CD4-positive, alpha-beta memory T cell (primary cell): ENCODE results near the gene CDH5. TPM values are rescaled to one million over a fixed set of nuclear protein-coding genes. Genes with fewer than 3 reads are reported as not detected.

Experiments used
- CTCF ChIA-PET: fragments of 350-600 bp; sonication (Branson Sonifier 250); formaldehyde crosslinking; loops from one replicate; lab custom pipeline; 2021; ENCODE audit warnings: inconsistent platforms; ENCODE audit not compliant: partially characterized antibody; lab: Charles Lee
- POLR2A ChIA-PET: fragments of 350-600 bp; sonication (Branson Sonifier 250); formaldehyde crosslinking; loops from one replicate; lab custom pipeline; 2021; ENCODE audit not compliant: partially characterized antibody; lab: Charles Lee
- DNase-seq, 5 donors: peaks; one replicate each; pipeline versions ENCODE4 v3.0.0 to v3.0.0-alpha.2; 2020 to 2022; ENCODE audit warnings: mixed read lengths in 1 of 5
- H3K27ac ChIP-seq: one replicate; pipeline ENCODE4 v1.7.0; 2013; ENCODE audit warnings: low read depth, low read length
- H3K27me3 ChIP-seq: 2 replicates; pipeline ENCODE4 v1.7.0; 2013; ENCODE audit warnings: mild to moderate bottlenecking, low read length, moderate library complexity; ENCODE audit not compliant: insufficient read depth
- H3K36me3 ChIP-seq: 2 replicates; pipeline ENCODE4 v1.7.0; 2013; ENCODE audit warnings: mild to moderate bottlenecking, low read length, moderate library complexity; ENCODE audit not compliant: insufficient read depth
- H3K4me1 ChIP-seq: 2 replicates; pipeline ENCODE4 v1.7.0; 2013; ENCODE audit warnings: mild to moderate bottlenecking, low read length, moderate library complexity; ENCODE audit not compliant: insufficient read depth
- H3K4me3 ChIP-seq, 2 donors: one replicate each; pipeline ENCODE4 v1.7.0; 2013; ENCODE audit warnings: low read length in 2 of 2, mild to moderate bottlenecking in 1 of 2
- H3K9me3 ChIP-seq, 2 donors: one replicate each; pipeline ENCODE4 v1.7.0; 2013; ENCODE audit warnings: low read length in 2 of 2, control low read depth in 1 of 2; ENCODE audit not compliant: control insufficient read depth in 1 of 2
- H3K27ac Mint-ChIP-seq, 7 donors: one replicate each; pipeline ENCODE4 v1.8.0; 2020 to 2021; ENCODE audit warnings: mixed read lengths in 7 of 7, mild to moderate bottlenecking in 6 of 7, inconsistent platforms in 3 of 7, moderate library complexity in 3 of 7
- H3K27me3 Mint-ChIP-seq, 2 donors: one replicate each; pipeline ENCODE4 v1.8.0; 2020 to 2021; ENCODE audit warnings: mixed read lengths in 2 of 2
- H3K36me3 Mint-ChIP-seq, 2 donors: one replicate each; pipeline ENCODE4 v1.8.0; 2020 to 2021; ENCODE audit warnings: mixed read lengths in 2 of 2, inconsistent platforms in 1 of 2, mild to moderate bottlenecking in 1 of 2
- H3K4me1 Mint-ChIP-seq, 4 donors: one replicate each; pipeline ENCODE4 v1.8.0; 2020 to 2021; ENCODE audit warnings: mixed read lengths in 4 of 4, mild to moderate bottlenecking in 1 of 4
- H3K4me3 Mint-ChIP-seq, 8 donors: one replicate each; pipeline ENCODE4 v1.8.0; 2020 to 2021; ENCODE audit warnings: mixed read lengths in 8 of 8, mild to moderate bottlenecking in 7 of 8, moderate library complexity in 6 of 8, inconsistent platforms in 3 of 8
- H3K9me3 Mint-ChIP-seq, 8 donors: one replicate each; pipeline ENCODE4 v1.8.0; 2020 to 2021; ENCODE audit warnings: mixed read lengths in 8 of 8, mild to moderate bottlenecking in 5 of 8, inconsistent platforms in 3 of 8, moderate library complexity in 1 of 8
- intact Hi-C: fragments of 100-400 bp; cut with micrococcal nuclease; formaldehyde crosslinking; loops from one replicate; pipeline ENCODE4 v1.15.1; 2023
- polyA plus RNA-seq, 2 donors: library from polyadenylated mRNA; unstranded; fragments of 300-500 nt; fragmentation: Illumina TruSeq; gene quantifications; one replicate each; pipeline ENCODE4 v1.2.3, GENCODE V29; 2021
- total RNA-seq, 2 experiments: library from RNA; stranded (reverse); gene quantifications; one replicate each; pipeline ENCODE4 v1.2.3, GENCODE V29; 2021

The CDH5 gene
- total and polyA plus RNA-seq, 4 experiments from 2014 or later, result not detected

- Mint-ChIP-seq H3K27ac (peak overlapping the region in 2 of 7 donors; percentile 20 to 61), H3K27me3 (peaks cover 2% of the 10 kb centered on the region in 2 donors), H3K9me3 (peaks cover 0 to 6% (median 0%) of the 10 kb centered on the region in 8 donors), H3K36me3 (no peaks in the 10 kb centered on the region), H3K4me1 (peaks cover 0 to 2% (median 0%) of the 10 kb centered on the region in 4 donors), H3K4me3 (no peak overlapping the region)
- H3K4me1 ChIP-seq, result no peaks in the 10 kb centered on the region
- H3K9me3 ChIP-seq, result no peaks in the 10 kb centered on the region
- CTCF ChIA-PET, result no interaction called here
- H3K4me3 ChIP-seq, result no peak overlapping the region
- H3K27me3 ChIP-seq, result no peaks in the 10 kb centered on the region
- no peak overlapping the region for H3K27ac ChIP-seq
- intact Hi-C loops, result no loop called here
- POLR2A ChIA-PET, result no interaction called here
- H3K36me3 ChIP-seq, result no peaks in the 10 kb centered on the region
- no peak for DNase-seq
Measured at GRCh38 chr16:66380421-66380820, 13.9 kb downstream of the CDH5 start.

- H3K4me3 ChIP-seq, result no peak overlapping the region
- no peaks in the 10 kb centered on the region for H3K9me3 ChIP-seq
- CTCF ChIA-PET, result interaction anchor here (1.5 kb wide), 1 partner anchor 24 kb away, joined by 5 read pairs; no protein-coding TSS in a partner anchor
- H3K27me3 Mint-ChIP-seq, result peaks cover 0 to 2% of the 10 kb centered on the region in 2 donors
- no peak overlapping the region for H3K4me3 Mint-ChIP-seq
- POLR2A ChIA-PET, result no interaction called here
- H3K9me3 Mint-ChIP-seq, result peaks cover 0 to 6% (median 0%) of the 10 kb centered on the region in 8 donors
- no peaks in the 10 kb centered on the region for H3K36me3 Mint-ChIP-seq
- H3K4me1 ChIP-seq, result no peaks in the 10 kb centered on the region
- no peak for DNase-seq
- H3K36me3 ChIP-seq, result no peaks in the 10 kb centered on the region
- H3K4me1 Mint-ChIP-seq, result peaks cover 0 to 2% (median 0%) of the 10 kb centered on the region in 4 donors
- H3K27ac ChIP-seq, result no peak overlapping the region
- no peaks in the 10 kb centered on the region for H3K27me3 ChIP-seq
- intact Hi-C loops, result no loop called here
- no peak overlapping the region for H3K27ac Mint-ChIP-seq
Measured at GRCh38 chr16:66381585-66382170, 15.2 kb downstream of the CDH5 start.

- Mint-ChIP-seq H3K36me3 (no peaks in the 10 kb centered on the region), H3K27ac (no peak overlapping the region)
- CTCF ChIA-PET, result interaction anchor here (1.5 kb wide), 1 partner anchor 24 kb away, joined by 5 read pairs; no protein-coding TSS in a partner anchor
Measured at GRCh38 chr16:66382171-66382965, 15.9 kb downstream of the CDH5 start.

GRCh38 chr16:66382966-66383299, 16.4 kb downstream of the CDH5 start:
- no peaks in the 10 kb centered on the region for H3K36me3 Mint-ChIP-seq
- CTCF ChIA-PET, result no interaction called here

More at GRCh38 chr16:66382171-66382965, 15.9 kb downstream of the CDH5 start:
- peaks cover 0 to 2% (median 0%) of the 10 kb centered on the region in 4 donors for H3K4me1 Mint-ChIP-seq
- intact Hi-C loops, result no loop called here
- H3K27me3 Mint-ChIP-seq, result peaks cover 0 to 5% of the 10 kb centered on the region in 2 donors
- no peak for DNase-seq
- H3K9me3 Mint-ChIP-seq, result peaks cover 0 to 6% (median 0%) of the 10 kb centered on the region in 8 donors
- no peak overlapping the region for H3K27ac ChIP-seq
- POLR2A ChIA-PET, result no interaction called here
- H3K4me1 ChIP-seq, result no peaks in the 10 kb centered on the region
- H3K4me3 Mint-ChIP-seq, result no peak overlapping the region
- no peak overlapping the region for H3K4me3 ChIP-seq
- no peaks in the 10 kb centered on the region for H3K27me3 ChIP-seq
- H3K9me3 ChIP-seq, result no peaks in the 10 kb centered on the region
- H3K36me3 ChIP-seq, result no peaks in the 10 kb centered on the region

GRCh38 chr16:66383551-66383950, 17.1 kb downstream of the CDH5 start:
- no peak for DNase-seq
- no peak overlapping the region for H3K27ac Mint-ChIP-seq
- H3K9me3 ChIP-seq, result no peaks in the 10 kb centered on the region
- CTCF ChIA-PET, result no interaction called here
- H3K4me1 Mint-ChIP-seq, result peaks cover 0 to 2% (median 0%) of the 10 kb centered on the region in 4 donors
- POLR2A ChIA-PET, result no interaction called here
- H3K27me3 Mint-ChIP-seq, result peaks cover 0 to 8% of the 10 kb centered on the region in 2 donors
- no peak overlapping the region for H3K27ac ChIP-seq
- no peaks in the 10 kb centered on the region for H3K27me3 ChIP-seq
- H3K9me3 Mint-ChIP-seq, result peaks cover 0 to 6% (median 0%) of the 10 kb centered on the region in 8 donors
- no peaks in the 10 kb centered on the region for H3K36me3 ChIP-seq
- H3K4me3 ChIP-seq, result no peak overlapping the region
- H3K4me1 ChIP-seq, result no peaks in the 10 kb centered on the region
- H3K36me3 Mint-ChIP-seq, result no peaks in the 10 kb centered on the region
- intact Hi-C loops, result no loop called here
- H3K4me3 Mint-ChIP-seq, result no peak overlapping the region

More at GRCh38 chr16:66382966-66383299, 16.4 kb downstream of the CDH5 start:
- H3K4me1 Mint-ChIP-seq, result peaks cover 0 to 2% (median 0%) of the 10 kb centered on the region in 4 donors
- no peaks in the 10 kb centered on the region for H3K36me3 ChIP-seq
- H3K4me1 ChIP-seq, result no peaks in the 10 kb centered on the region
- H3K27ac Mint-ChIP-seq, result no peak overlapping the region
- peaks cover 0 to 5% of the 10 kb centered on the region in 2 donors for H3K27me3 Mint-ChIP-seq
- no peaks in the 10 kb centered on the region for H3K27me3 ChIP-seq
- H3K27ac ChIP-seq, result no peak overlapping the region
- H3K9me3 ChIP-seq, result no peaks in the 10 kb centered on the region
- intact Hi-C loops, result no loop called here
- no peak for DNase-seq
- H3K9me3 Mint-ChIP-seq, result peaks cover 0 to 6% (median 0%) of the 10 kb centered on the region in 8 donors
- POLR2A ChIA-PET, result no interaction called here
- no peak overlapping the region for H3K4me3 Mint-ChIP-seq
- H3K4me3 ChIP-seq, result no peak overlapping the region

GRCh38 chr16:66385415-66385814, 18.9 kb downstream of the CDH5 start:
- no peaks in the 10 kb centered on the region for H3K4me1 ChIP-seq
- no peaks in the 10 kb centered on the region for H3K27me3 ChIP-seq
- Mint-ChIP-seq H3K4me3 (no peak overlapping the region), H3K27me3 (peaks cover 0 to 8% of the 10 kb centered on the region in 2 donors), H3K27ac (no peak overlapping the region), H3K36me3 (no peaks in the 10 kb centered on the region), H3K4me1 (peaks cover 0 to 2% (median 0%) of the 10 kb centered on the region in 4 donors), H3K9me3 (peaks cover 0 to 3% (median 0%) of the 10 kb centered on the region in 8 donors)
- no peak for DNase-seq
- POLR2A ChIA-PET, result no interaction called here
- H3K9me3 ChIP-seq, result no peaks in the 10 kb centered on the region
- no peak overlapping the region for H3K4me3 ChIP-seq
- no peak overlapping the region for H3K27ac ChIP-seq
- no peaks in the 10 kb centered on the region for H3K36me3 ChIP-seq
- CTCF ChIA-PET, result interaction anchor here (1.2 kb wide), 1 partner anchor 27 kb away, joined by 4 read pairs; no protein-coding TSS in a partner anchor
- intact Hi-C loops, result no loop called here
